ENCODE data around the gene LRGUK. TPM values are rescaled to one million over a fixed set of nuclear protein-coding genes. Genes with fewer than 3 reads are reported as not detected.

LRGUK gene
- polyA plus RNA-seq, 3 donors = 0.41 TPM; not detected in 2

GRCh38 chr7:134255814-134256213 is 128.7 kb downstream of the LRGUK start:
- Histone ChIP-seq H2AFZ (ENCODE audit: insufficient read depth, low read depth, low read length, poor library complexity, severe bottlenecking) (no peak overlapping the region), H3K4me2 (replicated peaks; ENCODE audit: extremely low read depth, low read length, poor library complexity, severe bottlenecking) (no peak overlapping the region), H4K20me1 (ENCODE audit: insufficient read depth, low read length) (no peaks in the 10 kb centered on the region), H3K79me2 (ENCODE audit: insufficient read depth, low read length) (no peaks in the 10 kb centered on the region), H3K36me3 (replicated peaks in 1 of 2; ENCODE audit: control insufficient read depth in 1 of 2, insufficient read depth in 2 of 2, low read length in 2 of 2) (no peaks in the 10 kb centered on the region), H3K27me3 (ENCODE audit: control insufficient read depth in 2 of 2, insufficient read depth in 2 of 2, low read length in 2 of 2) (no peaks in the 10 kb centered on the region), H3K27ac (ENCODE audit: low read depth in 1 of 2, low read length in 2 of 2) (no peak overlapping the region), H3K9me3 (replicated peaks in 1 of 2; ENCODE audit: control insufficient read depth in 1 of 2, insufficient read depth in 1 of 2, low read length in 2 of 2) (no peaks in the 10 kb centered on the region), H3K9ac (ENCODE audit: insufficient read depth, low read length, poor library complexity, severe bottlenecking) (no peak overlapping the region), H3K4me3 (replicated peaks in 1 of 3; ENCODE audit: low read depth in 2 of 3, low read length in 3 of 3) (no peak overlapping the region), H3K4me1 (ENCODE audit: control insufficient read depth in 1 of 2, insufficient read depth in 2 of 2, low read length in 2 of 2) (peaks cover 8 to 11% of the 10 kb centered on the region in 2 donors)
- H3K9me3 Mint-ChIP-seq = peaks cover 0 to 2% (median 0%) of the 10 kb centered on the region in 7 donors
- H3K27me3 Mint-ChIP-seq (ENCODE audit: low read depth in 3 of 3) = peaks cover 3 to 5% (median 3%) of the 10 kb centered on the region in 3 donors
- no peak for TF ChIP-seq CTCF (IDR thresholded peaks at IDR 0.05)
- intact Hi-C loops (cut with micrococcal nuclease) = no loop called here
- peak overlapping the region in 1 of 7 donors; percentile 37 for H3K27ac Mint-ChIP-seq
- DNase-seq = no peak
- H3K4me1 Mint-ChIP-seq = peaks cover 21% of the 10 kb centered on the region
- 93% methylated on average over 5 of the region's 5 CpGs for WGBS (ENCODE audit: insufficient coverage)
- no peak overlapping the region for H3K4me3 Mint-ChIP-seq
- H3K36me3 Mint-ChIP-seq = no peaks in the 10 kb centered on the region

- H3K27me3 Mint-ChIP-seq (ENCODE audit: low read depth in 3 of 3) = peaks cover 3 to 10% (median 7%) of the 10 kb centered on the region in 3 donors
- no peak for DNase-seq
- no peaks in the 10 kb centered on the region for H3K4me1 Mint-ChIP-seq
- no peak overlapping the region for H3K4me3 Mint-ChIP-seq
- H3K4me3 ChIP-seq (replicated peaks in 1 of 3; ENCODE audit: low read depth in 2 of 3, low read length in 3 of 3) = no peak overlapping the region
- no peaks in the 10 kb centered on the region for H3K79me2 ChIP-seq (ENCODE audit: insufficient read depth, low read length)
- peaks cover 0 to 16% (median 3%) of the 10 kb centered on the region in 7 donors for H3K9me3 Mint-ChIP-seq
- no peak overlapping the region for H3K9ac ChIP-seq (ENCODE audit: insufficient read depth, low read length, poor library complexity, severe bottlenecking)
- H3K4me1 ChIP-seq (ENCODE audit: control insufficient read depth in 1 of 2, insufficient read depth in 2 of 2, low read length in 2 of 2) = no peaks in the 10 kb centered on the region
- no peak overlapping the region for H3K4me2 ChIP-seq (replicated peaks; ENCODE audit: extremely low read depth, low read length, poor library complexity, severe bottlenecking)
- no peaks in the 10 kb centered on the region for H3K27me3 ChIP-seq (ENCODE audit: control insufficient read depth in 2 of 2, insufficient read depth in 2 of 2, low read length in 2 of 2)
- no peaks in the 10 kb centered on the region for H3K36me3 Mint-ChIP-seq
- H3K36me3 ChIP-seq (replicated peaks in 1 of 2; ENCODE audit: control insufficient read depth in 1 of 2, insufficient read depth in 2 of 2, low read length in 2 of 2) = no peaks in the 10 kb centered on the region
- no peak overlapping the region for H2AFZ ChIP-seq (ENCODE audit: insufficient read depth, low read depth, low read length, poor library complexity, severe bottlenecking)
- H3K9me3 ChIP-seq (replicated peaks in 1 of 2; ENCODE audit: control insufficient read depth in 1 of 2, insufficient read depth in 1 of 2, low read length in 2 of 2) = peaks cover 0 to 3% of the 10 kb centered on the region in 2 donors
- intact Hi-C loops (cut with micrococcal nuclease) = no loop called here
- TF ChIP-seq CTCF (IDR thresholded peaks at IDR 0.05) = no peak
- H3K27ac ChIP-seq (ENCODE audit: low read depth in 1 of 2, low read length in 2 of 2) = no peak overlapping the region
- 100% methylated on average over 2 of the region's 4 CpGs for WGBS (ENCODE audit: insufficient coverage)
- H4K20me1 ChIP-seq (ENCODE audit: insufficient read depth, low read length) = no peaks in the 10 kb centered on the region
- H3K27ac Mint-ChIP-seq = no peak overlapping the region
Measured at GRCh38 chr7:134262322-134262721, 135.2 kb downstream of the LRGUK start.

All from CD14-positive monocyte (primary cell).